A673 (cell line): ENCODE data around the gene AURKAIP1.

ENCODE experiments used
- EZH2 ChIP-seq: fragments of 200-600 bp; sonication (generic); IDR thresholded peaks from 2 replicates; pipeline ENCODE4 v1.6.1; 2017; ENCODE audit warnings: borderline replicate concordance, low read depth, mild to moderate bottlenecking, mixed read lengths, antibody characterized with exemption, low read length; ENCODE audit not compliant: poor library complexity, severe bottlenecking
- TF ChIP-seq, protein P1 (sequence below): fragments of 300-800, 200-600 bp; sonication (generic); conservative IDR thresholded peaks from 2 replicates; pipeline ENCODE4 v1.5.1; 2017; ENCODE audit warnings: low read depth, mild to moderate bottlenecking, antibody characterized with exemption, low read length, moderate library complexity, mixed read lengths

DNA sequence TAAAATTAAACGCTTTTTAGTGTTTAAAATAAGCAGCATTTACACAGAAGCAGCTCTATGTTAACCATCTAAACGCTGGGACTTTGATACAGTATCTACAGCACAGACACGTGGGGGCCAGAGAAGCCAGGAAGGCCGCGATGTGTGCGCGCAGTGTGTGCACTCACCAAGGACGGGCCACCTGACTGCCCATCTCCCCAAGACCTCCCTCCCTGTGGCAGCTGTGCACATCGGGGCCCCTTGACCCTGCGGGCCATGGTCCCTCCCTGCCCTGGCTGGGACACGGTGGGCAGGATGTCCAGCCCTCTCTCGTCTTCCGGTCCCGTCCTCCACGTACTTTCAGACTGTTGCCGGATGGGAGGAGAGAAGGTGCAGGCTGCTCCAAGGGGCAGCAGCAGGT lies 39.7 kb downstream of the AURKAIP1 start:
- TF ChIP-seq, protein P1, sequence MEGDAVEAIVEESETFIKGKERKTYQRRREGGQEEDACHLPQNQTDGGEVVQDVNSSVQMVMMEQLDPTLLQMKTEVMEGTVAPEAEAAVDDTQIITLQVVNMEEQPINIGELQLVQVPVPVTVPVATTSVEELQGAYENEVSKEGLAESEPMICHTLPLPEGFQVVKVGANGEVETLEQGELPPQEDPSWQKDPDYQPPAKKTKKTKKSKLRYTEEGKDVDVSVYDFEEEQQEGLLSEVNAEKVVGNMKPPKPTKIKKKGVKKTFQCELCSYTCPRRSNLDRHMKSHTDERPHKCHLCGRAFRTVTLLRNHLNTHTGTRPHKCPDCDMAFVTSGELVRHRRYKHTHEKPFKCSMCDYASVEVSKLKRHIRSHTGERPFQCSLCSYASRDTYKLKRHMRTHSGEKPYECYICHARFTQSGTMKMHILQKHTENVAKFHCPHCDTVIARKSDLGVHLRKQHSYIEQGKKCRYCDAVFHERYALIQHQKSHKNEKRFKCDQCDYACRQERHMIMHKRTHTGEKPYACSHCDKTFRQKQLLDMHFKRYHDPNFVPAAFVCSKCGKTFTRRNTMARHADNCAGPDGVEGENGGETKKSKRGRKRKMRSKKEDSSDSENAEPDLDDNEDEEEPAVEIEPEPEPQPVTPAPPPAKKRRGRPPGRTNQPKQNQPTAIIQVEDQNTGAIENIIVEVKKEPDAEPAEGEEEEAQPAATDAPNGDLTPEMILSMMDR = no peak
- no peak for TF ChIP-seq EZH2
